GM21360 (cell line): ENCODE data around the gene PLAGL1.
"Not testable (repeated sequence)": the region's sequence is repeated elsewhere in the genome, so short reads cannot be mapped to it uniquely, and the experiment has no call there.

Source experiments
- ATAC-seq: cut with Tn5 transposase; IDR thresholded peaks from one replicate; pipeline ENCODE4 v1.9.1; 2021; ENCODE audit warnings: mild to moderate bottlenecking, moderate library complexity; ENCODE audit not compliant: unreplicated experiment

The PLAGL1 gene

GRCh38 chr6:144009628-144010027 is 1.6 kb upstream of the PLAGL1 start:
- not testable (repeated sequence) for ATAC-seq

DNA sequence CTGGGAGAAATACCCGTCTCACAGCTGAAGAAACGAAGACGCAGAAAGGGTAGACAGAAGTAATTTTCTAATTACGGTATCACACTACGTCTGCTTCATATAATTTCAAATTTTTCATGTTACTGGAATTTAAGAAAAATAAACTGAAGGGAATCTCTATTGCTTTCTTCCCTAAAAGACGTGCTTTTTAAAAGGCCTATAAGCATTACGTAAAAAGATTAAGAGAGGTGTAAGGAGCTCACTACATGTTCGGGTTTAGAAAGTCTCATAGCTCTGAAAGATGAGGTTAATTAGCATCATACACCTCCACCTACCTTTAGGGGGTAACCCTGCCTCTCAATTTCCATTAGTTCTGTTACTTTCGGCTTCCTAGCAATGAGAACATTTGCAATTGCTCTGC is 787 bp upstream of the PLAGL1 start:
- ATAC-seq, result no peak

DNA sequence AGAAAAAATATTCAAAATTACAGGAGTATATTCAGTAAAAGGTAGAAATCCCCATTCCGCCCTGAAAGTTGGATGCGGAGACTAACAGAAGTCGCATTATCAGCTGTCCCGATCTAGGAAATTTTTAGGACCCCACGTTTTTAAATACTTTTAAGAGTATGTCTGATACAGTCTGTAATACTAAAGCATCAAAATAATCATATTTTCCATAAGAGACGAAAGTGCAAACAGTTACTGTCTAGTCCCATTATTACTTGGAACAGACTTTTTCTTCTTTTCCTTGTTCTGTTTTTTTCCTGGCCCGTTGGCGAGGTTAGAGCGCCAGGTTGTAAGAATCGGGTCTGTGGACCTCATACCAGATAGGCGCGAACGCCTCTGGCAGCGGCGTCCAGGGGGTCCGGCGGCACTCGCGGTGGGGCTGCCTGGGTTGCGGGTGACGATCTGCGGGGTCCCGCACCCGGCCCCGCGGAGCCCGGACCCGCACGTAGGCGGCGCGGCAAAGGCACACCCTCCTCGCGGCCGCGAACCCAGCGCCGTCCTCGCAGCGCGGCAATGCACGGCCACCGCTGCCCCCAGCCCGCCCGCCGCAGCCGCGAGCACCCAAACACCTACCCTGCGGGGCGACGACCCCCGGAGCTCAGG is 460 bp downstream of the PLAGL1 start:
- no peak for ATAC-seq

GRCh38 chr6:144006736-144007477 is 1.2 kb downstream of the PLAGL1 start:
- no peak for ATAC-seq

DNA sequence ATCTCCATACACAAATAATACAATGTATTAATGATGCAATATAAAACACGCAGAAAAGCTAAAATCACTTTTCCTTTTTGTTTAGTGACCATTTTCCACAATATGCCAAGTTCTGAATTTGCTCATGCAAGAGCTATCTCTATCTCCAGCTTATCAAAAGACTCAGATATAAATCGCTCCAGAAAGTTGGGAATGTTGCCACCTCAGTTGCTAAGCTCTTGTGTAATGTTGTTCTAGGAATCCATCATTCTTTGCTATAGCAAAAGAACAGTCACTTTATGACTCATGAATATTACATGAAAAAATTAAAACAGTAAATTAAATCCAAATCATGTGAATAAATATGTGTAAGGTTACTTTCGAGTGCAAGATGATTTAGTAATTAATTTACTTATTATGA is 8.7 kb downstream of the PLAGL1 start:
- ATAC-seq, result no peak

- ATAC-seq, result no peak
Observed at GRCh38 chr6:143998686-143999085, 9.4 kb downstream of the PLAGL1 start.

DNA sequence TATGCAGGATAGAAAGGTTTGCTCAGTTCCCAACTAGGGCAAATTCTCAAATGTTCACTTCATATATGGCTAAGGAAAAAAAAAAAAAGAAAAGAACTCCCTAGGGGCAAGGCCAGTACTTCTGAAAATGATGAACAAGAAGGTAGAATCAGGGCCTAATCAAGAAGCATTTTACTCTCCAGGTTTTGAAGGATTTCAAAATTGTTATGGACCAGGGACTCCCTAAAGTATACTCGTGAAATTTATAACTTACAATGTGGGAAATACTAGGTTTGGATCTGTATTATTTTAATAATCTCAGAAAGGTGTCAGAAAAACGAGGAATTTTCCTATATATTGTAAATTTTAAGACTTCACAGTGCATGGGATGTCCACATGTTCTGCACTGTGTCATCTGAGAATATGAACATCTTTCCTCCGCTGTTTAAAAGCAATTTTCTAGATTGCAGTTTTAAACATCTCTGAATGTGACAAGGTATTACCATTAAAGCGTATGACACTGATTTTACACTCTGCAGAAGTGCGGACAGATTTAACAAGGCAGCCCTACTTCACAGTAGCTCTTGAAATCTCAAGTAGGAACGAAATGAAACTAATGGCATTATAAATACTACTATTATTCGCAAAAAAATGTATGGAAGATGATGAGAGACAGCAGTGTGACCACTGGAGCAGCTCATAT is 14.0 kb downstream of the PLAGL1 start:
- ATAC-seq, result no peak

GRCh38 chr6:143992285-143992684 is 15.8 kb downstream of the PLAGL1 start:
- ATAC-seq, result no peak

DNA sequence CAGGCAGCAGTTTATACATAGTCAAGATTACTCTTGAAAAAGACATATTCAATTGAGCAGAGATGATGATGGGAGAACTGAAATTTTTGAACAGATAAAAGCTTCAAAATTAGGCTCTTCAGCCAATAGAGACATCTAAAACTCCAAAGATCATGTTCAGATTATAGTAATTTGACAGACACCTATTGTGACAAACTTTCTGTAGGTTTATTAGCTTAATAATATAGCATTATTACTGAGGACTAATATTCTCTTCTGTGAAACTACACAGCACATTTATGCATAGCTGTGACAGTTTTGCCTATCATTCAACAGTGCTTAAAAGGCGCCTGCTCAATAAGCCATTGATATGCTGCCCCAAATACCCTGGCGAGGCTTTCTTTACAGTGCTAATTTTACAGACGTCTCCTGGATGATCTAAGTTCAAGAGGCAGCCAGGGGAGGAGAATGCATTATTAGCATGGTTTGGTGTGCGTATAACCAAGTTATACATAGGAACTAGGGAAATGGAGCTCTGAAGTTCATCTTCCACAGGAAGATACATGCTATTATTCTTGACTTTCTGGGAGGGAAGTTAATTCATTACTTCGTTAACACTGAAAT is 21.5 kb downstream of the PLAGL1 start:
- ATAC-seq, result no peak

- ATAC-seq, result no peak
Observed at GRCh38 chr6:143984666-143985065, 23.4 kb downstream of the PLAGL1 start.

GRCh38 chr6:143982968-143983367 is 25.1 kb downstream of the PLAGL1 start:
- no peak for ATAC-seq

DNA sequence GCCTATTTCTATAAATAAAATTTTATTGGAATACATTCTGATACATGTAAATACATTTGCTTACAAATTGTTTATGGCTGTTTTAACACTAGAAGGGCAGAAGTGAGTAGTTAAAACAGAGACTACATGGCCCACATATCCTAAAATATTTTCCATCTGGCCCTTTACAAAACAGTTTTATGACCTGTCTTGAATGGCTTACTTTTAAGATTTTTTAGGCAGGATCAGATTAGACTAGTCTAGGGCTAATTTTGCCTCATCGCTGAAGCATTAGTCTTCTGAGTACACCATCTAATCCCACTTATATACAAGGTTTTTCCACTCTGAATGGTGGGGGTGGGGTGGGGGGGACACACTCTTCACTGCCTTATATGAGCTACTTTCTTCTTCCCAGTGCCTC is 27.1 kb downstream of the PLAGL1 start:
- ATAC-seq, result no peak

DNA sequence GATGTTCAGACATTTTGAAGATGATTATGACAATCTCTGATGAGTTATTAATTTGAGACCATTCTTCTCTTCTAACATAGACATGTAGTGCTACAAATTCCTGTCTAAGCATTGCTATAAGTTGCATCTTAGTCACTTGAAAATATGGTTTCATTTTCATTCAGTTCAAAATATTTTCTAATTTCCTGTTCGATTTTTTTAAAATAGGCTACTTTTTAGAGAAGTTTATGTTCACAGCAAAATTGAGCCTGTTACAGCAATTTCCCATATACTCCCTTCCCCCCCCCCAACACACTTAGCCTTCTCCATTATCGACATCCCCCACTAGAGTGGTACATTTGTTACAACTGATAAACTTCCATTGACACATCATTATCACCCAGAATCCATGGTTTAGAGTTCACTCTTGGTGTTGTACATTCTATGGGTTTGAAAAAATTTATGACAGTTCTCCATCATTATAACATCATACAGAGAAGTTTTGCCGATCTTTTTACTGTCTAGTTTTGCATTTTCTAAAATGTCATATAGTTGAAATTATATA is 31.2 kb downstream of the PLAGL1 start:
- no peak for ATAC-seq

- ATAC-seq, result no peak
Observed at GRCh38 chr6:143974089-143974488, 34.0 kb downstream of the PLAGL1 start.

DNA sequence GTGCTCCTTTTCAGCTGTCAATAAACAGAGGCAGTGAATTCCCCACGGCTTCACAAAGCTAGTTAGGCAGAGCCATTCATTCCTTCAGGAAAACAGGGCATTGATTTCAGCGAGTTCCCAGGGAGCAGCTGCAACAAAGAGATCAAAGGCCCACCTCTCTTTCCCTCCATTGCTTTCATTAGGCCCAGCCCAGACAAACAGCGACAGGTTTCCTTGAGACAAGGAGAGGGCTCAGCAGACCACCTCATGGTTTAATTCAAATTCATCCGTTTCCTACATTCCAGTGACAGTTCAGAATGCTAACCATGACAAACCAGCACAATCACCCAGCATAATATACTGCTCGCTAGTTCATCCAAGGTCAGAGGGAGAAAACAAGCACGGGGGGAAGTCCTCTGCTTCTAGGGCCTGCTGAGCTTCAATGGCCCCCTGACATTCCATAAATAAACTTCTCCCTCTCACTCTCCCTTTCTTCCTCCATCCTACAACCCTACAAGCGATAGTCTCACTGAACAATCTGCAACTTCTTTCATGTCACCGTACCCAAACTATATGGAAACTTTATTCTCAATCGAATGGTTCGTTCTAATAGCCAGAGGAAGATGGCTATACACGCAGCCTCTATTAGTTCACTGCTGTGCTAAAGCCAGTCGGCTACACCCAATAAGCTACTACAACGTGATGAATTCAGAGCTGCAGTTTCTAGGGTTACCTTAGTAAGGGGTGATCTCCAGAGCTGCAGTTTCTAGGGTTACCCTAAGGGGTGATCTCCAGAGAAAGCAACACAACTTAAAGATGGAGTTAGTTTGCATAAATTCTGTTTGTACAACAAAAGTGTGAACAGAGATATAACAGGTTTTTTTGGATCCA is 34.7 kb downstream of the PLAGL1 start:
- no peak for ATAC-seq

- no peak for ATAC-seq
Observed at GRCh38 chr6:143971482-143972205, 36.4 kb downstream of the PLAGL1 start.

DNA sequence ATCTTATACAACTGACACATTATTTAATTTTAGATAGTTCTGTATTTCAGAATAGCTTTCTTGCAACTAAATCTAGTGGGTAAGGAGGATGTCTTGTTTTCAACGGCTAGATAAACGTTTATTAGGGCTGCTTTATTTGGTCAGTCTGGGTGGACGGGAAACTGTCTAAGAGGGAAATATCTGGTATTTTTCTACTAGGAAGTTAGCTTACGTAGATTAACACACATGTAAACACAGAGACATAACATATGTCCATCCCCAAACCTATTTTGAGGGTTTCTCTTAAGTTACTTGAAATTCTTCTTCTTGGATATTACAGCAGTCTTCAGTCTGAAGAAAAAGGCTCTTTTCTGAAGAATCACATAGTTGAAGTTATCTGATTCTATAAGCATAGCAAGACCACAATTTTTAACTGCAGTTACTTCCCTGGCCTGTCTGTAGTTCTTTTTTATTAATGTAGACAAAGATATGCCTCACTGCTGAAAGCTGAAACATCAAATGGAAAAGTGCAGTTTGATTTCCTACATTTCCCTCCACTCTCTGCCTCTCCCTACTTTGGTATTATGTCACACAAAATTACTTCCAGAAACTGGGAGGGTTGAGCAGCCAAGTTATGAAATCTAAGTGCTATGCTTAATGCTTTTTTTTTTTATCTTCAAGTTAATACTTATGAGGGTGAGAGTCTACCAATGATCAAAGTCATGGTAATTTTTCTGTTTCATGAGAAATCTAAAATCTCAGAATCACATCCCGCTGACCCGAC is 37.4 kb downstream of the PLAGL1 start:
- no peak for ATAC-seq

GRCh38 chr6:143969077-143969476 is 39.0 kb downstream of the PLAGL1 start:
- ATAC-seq, result no peak
